ENCODE data around the gene TMEM185B.

- TF ChIP-seq MAX (IDR thresholded peaks at IDR 0.05) (no peak), REST (IDR thresholded peaks at IDR 0.05) (no peak), YY1 (IDR thresholded peaks at IDR 0.05) (no peak), HNF4A (conservative IDR thresholded peaks at IDR 0.05) (no peak), CTCF (IDR thresholded peaks at IDR 0.05; ENCODE audit: low read depth, low read length, missing input control) (no peak), FOXA1 (IDR thresholded peaks at IDR 0.05) (no peak), RAD21 (IDR thresholded peaks at IDR 0.05) (no peak), JUND (IDR thresholded peaks at IDR 0.05) (no peak), SP1 (IDR thresholded peaks at IDR 0.05) (no peak), ATF3 (IDR thresholded peaks at IDR 0.05) (no peak)
Observed at GRCh38 chr2:120189189-120189588, 34.0 kb downstream of the TMEM185B start.

Measured in liver (tissue), 3 donors.